CD4-positive, alpha-beta T cell treated with Interleukin-12 subunit alpha and Interleukin-12 subunit beta, for 1 hour (primary cell): Measurements from ENCODE around the gene PTPRR.

Experiments
- DNase-seq: peaks from one replicate; pipeline ENCODE4 v3.0.0-alpha.2; 2020

Gene PTPRR

DNA sequence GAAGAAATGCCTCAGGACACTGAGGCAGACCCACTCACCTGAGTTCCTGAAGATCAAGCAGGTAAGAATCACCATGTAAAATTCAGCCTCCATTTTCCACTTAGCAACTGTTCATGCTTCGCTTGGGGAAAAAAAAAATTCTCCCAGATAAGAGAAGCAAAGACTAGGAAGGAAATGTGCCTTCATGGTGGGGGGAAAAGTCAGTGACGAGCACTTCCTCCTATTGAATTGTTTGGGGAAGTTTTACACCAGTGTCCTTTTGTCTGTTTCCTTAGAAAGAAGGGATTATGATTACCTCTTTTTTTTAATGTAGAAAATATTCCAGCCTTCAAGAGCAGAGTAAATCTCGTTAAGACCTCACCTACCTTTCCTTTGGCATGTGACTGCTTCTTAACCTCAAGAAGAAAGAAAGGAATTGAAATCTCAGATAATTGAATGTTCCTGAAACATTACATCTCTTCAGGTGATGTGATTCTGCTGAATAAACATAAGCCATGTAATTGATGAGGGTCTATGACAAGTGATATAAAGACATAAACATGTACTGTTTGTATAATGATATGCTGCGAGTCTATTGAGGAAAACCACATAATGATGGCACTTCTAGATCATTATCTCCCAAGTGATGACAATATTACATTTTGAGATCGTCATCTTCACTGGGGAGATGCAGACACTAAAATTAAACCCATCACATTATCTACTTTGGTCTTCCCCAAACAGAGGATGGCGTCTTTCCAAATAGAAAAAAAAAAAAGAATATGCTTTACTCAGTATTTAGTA lies 283.0 kb downstream of the PTPRR start, which contains the start of gene PTPRB:
TSS of gene PTPRB (minus strand) at position 127 of the 783 bp plus-strand sequence. CDS start at position 93, 34 bp downstream.
- DNase-seq = no peak

DNA sequence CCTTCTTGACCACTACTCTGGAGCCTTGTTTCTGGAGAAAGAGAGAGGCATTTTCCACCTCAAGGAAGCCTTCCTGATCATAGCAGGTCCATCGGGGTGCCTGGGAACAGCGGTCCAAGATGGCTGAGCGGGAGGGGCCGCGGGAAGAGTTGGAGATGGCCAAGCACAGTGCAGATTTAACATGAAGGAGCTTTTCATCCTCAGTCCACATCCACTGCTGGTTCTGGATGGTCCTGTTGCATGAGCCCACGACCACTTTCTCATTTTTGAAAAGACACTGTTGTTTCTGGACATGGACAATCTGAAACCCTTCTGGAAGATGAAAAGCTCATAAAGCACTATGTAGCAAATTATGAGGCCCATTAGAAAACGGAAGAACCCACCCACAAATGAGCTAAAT lies 284.8 kb downstream of the PTPRR start:
- DNase-seq = no peak

DNA sequence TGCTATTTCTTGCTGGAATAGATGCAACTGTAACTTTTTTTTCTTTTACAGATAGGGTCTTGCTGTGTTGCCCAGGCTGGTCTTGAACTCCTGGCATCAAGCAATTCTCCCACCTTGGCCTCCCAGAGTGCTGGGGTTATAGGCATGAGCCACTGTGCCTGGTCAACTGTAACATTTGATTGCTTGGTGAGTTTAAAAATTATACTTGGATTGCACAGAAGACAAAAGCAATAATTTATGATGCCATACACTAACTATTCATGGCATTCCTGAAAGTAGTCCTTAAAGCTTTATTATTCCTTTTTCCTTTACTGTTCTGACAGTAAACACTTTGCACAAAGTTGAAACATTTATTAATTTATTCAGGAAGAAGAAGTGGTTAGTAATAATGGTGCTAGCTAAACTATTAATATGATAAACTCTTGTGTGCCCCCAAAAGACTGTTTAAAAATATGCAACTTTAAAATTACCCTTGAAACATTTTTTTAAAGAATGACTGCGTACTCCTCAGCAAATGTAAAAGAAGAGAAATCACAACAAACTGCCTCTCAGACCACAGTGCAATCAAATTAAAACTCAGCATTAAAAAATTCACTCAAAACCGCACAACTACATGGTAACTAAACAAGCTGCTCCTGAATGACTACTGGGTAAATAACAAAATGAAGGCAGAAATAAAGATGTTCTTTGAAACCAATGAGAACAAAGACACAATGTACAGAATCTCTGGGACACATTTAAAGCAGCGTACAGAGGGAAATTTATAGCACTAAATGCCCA lies 291.6 kb downstream of the PTPRR start:
- DNase-seq = no peak

DNA sequence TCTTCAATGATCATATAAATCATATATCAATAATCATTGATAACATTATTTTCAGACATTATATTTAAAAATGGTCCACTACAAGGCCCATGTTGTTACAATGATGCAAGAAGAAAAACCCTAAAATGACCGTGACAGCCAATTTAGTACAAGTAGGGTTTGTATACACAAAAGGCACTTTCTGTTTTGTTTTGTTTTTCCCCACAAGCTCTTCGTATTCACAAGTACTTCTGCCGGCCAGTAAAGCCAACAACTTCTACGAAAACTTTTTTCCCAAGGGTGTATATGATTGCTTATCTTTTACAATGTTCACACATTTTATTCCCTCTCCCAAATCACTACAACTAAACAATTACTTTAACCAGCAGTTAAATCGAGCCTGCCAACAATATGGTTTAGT lies 292.9 kb downstream of the PTPRR start:
- DNase-seq = no peak

DNA sequence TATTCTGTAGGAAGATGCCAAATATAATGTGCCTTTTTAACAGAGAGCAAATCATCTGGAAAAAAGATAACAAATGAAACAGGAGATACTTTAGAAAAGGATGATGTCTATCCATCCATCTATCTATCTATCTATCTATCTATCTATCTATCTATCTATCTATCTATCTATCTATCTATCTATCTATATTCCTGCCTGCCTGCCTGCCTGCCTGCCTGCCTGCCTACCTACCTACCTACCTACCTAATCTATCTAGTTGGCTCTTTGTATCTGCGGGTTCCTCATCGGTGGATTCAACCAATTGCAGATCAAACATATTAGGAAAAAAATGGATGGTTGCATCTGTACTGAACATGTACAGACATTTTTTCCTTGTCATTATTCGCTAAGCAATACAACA lies 294.4 kb downstream of the PTPRR start:
- DNase-seq = no peak

DNA sequence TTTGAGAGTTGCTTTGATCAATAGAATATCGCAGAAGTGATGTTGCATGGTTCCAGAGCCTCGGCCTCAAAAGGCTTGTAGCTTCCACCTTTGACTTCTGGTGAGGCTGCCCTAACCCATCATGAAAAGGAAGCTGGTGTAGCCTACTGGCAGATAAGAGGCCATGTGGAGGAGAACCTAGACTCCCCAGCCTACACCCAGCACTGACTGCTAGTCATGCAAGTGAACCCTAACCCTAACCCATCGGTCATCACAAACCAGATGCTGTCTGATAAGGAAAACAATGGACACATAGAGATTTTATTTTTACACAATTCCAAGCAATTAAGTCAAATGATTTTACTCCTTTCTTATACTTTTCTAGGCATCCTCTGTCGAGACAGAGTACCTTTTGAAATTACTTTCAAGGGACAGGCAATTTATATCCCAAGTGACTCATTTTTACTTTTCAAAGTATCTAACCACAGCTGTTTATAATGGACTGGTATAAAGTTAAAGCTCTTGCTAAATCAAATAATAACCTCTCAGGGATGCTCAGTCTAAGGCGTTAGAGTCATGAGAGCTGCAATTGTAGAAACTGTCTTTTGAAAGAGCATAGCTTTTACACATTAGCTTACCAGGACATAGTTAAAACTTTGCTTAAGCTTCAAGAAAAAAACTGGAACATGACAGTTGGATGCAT lies 300.9 kb downstream of the PTPRR start:
- DNase-seq = no peak

DNA sequence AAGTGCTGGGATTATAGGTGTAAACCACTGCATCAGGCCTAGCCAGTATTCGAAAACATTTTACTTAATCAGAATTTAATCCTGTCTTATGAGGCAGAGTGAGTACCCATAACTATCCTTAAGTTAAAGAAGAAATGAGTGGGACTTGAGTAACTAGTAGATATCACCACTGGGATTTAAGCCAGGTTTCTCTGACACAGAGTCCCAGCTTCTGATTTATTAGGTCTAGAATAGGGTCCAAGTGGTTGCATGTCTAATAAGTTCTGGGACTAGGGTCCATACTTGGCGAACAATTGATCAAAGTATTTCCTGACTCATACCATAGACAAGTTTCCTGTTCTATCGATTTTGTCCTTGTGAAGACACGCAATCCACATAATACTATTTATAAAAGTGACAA lies 302.2 kb downstream of the PTPRR start:
- DNase-seq = no peak

DNA sequence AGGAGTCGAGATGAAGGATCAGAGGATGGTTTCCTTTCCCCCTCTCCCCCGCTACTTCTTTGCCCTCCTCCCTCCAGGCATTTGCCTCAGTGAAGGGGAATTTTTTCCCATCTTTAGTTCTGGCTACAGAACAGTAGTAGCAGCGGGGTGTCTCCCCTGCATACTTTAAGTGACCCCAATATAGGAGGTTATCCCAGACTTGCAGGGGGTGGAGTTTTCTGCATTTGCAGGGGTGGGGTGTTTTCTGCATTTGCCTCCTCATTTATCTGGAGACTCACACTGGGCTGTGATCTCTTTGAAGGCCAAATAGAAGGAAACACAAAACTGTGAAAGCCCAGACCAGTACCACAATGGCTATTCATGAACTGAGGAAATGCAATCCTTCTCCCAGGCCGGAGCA lies 303.1 kb downstream of the PTPRR start:
- DNase-seq = no peak

DNA sequence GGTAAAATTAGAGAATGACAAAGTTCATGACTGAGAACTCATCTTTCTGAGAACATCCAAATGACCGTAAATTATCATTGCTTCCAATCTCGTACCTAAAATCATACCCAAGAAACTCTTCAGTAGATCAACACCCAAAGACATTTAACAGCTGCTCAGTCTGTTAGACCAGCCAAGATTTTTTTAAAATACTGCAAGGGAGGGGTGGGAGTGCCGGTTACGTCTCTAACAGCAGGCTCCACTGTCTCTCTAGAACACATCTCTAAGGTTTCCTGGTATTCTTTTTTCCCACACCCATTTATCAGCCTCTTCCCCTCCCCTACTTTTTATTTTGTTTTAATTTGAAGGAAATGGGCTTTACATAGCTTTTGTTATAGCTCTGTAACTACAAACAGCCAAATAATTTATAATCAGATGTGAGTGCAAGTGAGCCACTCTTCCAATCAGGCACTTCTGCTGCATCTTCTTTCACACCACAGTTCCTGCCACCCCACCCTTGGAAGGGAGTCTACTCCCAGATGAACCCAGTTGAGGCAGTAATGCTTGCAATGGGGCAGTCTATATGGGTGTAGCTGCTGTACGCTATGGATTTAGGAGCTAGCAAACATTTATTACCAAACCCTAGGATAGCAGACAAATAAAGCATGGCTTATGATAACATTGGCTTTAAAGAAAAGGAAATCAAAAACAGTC lies 305.2 kb downstream of the PTPRR start:
- DNase-seq = no peak

DNA sequence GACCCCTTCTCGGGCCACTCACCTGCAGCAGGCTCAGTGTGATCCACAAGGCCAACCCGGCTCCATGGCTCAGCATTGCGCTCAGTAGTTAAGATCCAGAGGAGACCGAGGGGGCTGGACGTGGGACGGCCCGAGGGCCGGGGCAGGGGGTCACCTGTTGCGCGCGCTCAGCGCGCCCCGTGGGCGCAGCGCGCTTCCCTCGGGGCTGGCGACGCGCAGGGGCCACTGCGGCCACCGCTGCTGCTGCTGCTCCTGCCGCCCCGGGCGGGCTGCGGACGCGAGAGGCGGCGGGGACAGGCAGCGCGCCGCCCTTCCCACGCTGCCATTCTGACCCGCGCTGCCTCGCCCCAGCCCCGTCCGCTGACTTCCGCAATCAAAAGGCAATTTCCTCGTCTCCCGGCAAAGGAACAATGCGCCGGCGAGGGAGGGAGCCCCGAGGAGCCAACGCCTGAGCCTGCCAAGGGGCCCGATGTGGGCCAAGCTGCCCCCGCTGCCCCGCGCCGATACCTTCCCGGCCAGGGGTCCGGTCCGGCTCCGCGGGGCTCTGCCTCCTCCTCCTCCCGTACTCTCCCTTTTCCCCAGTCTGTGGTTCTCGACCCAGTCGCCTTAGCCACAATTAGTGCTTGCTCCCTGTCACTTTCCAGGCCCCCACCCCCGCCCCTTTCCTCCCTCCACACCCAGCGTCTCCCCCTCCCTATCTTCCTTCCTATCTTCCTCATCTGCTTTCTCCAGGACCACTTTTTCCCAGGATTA lies 310.6 kb downstream of the PTPRR start:
- DNase-seq = no peak

DNA sequence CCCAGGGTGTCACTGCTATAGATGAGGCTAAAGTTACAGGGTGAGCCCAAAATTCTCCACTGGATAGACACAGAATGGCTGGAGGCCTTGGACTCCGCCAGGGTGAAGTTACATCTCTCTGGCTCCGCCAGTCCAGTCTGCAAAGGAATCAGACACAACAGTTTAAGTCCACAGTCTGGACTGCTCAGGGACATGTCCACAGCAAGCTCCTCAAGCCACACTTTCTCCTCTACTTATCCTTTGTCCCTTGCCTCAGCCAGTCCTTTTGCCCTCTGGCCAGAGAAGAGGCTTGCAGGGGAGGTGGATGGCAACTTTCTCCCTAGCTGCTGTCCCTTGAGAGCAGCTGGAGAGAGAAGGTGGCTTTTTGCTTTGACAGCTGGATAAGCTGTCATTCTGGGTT lies 311.3 kb downstream of the PTPRR start:
- no peak for DNase-seq

DNA sequence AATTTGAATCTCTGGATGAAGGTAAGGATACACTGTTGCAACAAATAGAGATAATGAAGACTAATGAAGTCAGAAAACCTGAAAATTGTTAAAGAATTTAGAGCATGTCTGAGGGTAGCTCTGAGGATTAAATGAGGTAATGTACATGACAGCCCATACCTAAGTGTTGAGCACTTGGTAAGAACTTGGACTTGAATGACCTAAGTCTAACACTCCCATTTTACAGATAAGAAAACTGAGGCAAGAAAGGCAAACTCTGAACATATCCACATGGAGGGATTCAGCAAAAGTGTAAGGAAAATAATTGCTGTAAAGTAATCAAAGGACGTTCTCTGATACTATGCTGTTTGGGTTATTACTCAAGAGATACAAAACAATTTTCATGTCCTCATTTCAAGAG lies 312.4 kb downstream of the PTPRR start:
- DNase-seq = no peak

DNA sequence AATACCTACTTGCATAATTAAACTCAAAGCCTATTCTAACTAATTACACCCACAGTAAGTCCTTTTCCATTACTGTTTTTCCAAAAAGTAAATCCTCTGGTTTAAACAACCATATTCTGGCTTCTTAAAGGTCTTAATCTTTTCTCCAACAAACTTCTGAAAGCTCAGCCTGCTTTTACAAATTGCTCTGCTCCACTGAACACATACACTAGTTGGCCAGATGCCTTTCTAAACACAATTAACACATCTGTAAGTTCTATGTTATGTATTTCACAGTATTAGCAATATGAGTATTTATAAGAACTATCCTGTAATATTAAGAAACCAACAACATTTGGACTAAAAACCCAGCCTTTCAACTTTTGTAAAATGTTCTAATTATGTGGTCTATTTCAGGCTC lies 313.4 kb downstream of the PTPRR start:
- DNase-seq = no peak

DNA sequence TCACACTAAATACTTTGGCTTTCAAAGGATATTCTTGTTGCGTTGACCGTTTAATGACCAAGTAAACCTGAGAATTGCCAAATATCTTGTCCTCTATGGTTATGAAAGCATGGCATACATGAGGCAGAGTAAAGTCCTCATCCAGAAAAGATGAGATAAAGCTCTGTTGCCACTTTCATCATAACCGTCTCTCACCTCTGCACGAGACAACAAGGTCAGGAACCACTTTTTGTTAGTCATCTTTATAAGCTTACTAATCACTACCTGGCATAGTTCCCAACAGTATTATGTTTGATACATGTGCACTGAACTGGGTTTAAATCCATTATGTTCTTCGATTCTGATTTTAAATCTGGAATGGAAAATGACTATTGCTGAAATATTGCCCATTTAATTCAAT lies 314.6 kb downstream of the PTPRR start:
- DNase-seq = no peak

DNA sequence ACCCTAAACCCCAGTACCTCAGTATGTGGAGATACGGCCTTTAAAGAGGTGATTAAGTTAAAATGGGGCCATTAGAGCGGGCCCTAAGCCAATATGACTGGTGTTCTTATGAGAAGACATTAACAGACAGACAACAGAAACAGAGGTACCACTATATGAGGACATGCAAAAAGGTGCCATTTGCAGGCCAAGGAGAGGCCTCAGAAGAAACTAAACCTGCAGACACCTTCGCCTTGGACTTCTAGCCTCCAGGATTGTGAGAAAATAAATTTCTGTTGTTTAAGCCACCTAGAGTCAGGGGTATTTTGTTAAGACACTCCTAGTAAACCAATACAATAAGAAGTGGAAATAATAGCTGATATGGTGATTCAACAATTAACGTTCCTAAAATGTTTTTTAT lies 315.9 kb downstream of the PTPRR start:
- no peak for DNase-seq

DNA sequence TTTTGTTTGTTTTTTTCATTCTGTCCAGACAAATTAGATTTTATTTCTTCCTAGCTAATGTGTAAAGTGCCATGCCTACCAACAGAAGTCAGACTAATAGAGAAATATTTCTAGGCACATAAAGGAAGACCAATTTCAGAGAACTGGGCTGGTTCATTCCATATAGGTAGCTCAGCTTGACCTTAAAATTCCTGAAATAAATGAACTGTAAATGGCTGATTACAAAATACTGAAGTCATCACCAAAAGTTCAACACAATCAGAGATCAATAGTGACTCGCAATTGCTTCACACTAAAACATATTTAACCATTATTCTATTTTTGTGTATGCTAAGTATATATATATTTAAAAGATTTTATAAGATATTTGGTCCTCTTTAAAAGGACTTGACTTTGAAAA lies 317.5 kb downstream of the PTPRR start:
- DNase-seq = no peak

DNA sequence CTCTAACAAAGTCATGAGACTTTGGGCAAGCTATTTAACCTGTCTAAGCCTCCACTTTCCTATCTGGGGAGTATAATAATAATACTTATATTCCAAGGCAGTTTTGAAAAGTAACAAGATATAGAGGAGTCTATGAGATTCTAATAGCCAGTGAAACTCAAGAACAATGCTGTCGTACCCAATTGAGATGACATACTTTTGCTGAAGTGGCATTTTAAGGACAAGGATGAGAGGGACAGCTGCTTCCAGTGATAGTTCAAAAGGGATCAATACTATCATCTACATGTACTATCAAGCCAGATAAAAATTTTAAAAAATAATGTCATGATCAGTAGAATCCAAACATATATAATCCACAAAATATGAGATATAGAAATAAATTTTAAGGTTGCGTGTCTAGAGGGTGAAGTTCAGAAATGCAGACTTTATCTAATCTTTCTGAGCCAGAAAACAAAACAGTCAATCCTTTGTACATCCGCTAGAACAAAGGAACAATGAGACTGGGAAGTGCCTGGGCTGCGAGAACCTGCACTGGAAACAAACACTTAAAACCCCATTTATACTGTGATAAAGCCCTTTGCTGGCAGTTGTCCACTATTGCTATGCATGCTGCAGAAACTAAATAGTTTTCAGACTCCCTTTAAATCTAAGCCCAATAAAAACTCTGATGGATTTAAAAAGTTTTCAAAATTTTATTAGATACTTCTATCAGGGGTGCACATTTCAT lies 321.9 kb downstream of the PTPRR start:
- no peak for DNase-seq

DNA sequence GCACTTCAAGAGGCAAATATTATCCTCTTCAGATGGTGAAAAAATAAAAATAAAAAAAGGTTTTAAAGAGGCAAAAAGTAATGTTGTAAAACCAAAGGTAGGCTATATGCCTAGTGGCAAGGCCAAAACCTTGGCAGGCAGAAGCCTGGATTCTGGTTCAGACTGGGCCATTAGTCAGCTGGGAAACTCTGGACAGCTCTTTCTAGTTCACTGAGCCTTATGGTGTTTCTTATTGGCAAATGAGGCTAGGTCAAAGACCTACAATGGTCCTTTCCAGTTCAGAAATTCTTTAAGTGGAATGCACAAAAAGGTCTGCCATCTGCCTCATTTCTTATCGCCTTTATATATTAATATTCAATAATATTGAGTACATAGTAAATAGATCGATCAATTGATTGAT lies 327.9 kb downstream of the PTPRR start:
- no peak for DNase-seq

DNA sequence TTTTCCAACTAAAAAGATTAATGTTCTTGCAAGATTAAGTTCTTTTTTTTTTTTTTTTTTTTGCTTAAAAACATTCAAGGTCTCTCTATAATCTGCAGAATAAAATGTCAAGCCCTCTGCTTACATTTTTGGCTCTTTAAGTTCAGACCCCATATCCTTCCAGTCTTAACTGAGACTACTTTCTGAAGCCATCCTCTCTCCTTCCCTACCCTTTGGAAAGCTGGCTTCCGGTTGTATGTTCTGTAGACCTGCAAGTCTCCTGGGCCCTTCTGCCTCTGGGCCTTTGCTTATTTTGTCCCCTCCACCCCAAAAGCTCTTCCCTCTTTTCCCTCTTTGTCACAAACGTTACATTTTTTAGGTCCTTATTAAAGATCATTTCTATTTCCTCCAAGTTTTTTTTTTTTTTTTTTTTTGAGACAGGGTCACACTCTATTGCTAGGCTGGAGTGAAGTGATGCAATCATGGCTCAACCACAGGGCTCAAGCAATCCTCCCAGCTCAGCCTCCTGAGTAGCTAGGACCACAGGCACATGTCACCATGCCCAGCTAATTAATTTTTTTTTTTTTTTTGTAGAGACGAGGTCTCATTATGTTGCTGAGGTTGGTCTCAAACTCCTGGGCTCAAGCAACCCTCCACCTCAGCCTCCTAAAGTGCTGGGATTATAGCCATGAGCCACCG lies 329.9 kb downstream of the PTPRR start:
- DNase-seq = no peak

DNA sequence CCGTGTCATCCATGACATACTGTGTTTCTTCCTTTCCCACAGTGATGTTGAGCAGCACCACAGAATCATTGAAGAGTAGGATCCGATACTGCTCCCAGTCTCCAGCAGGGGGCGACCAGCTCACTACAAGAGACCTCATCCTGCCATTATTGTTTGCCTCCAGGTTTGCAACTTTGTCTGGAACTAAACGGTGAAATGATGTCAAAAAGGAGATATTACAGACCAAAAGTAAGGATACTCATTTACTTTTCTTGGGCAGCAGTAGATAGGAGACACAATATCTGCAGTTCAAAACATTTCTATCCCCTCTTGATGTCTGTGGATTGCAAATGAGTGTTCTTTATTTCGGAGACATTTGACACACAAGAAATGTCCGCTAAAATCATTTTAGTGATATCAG lies 330.5 kb downstream of the PTPRR start:
- DNase-seq = peak; percentile 42
